Fibroblast of mammary gland (primary cell): ENCODE measurements around the gene TNFRSF1B.
A peak's percentile ranks its signal among the peaks of the same experiment; 100 is the strongest.

ENCODE experiments used
- DNase-seq: peaks from one replicate; pipeline ENCODE4 v3.0.0-alpha.2; 2010; ENCODE audit warnings: low read depth
- H3K4me3 ChIP-seq: 2 replicates; pipeline ENCODE4 v1.5.1; 2011; ENCODE audit warnings: low read depth, mild to moderate bottlenecking, low read length, moderate library complexity; ENCODE audit not compliant: control insufficient read depth
- CTCF ChIP-seq: conservative IDR thresholded peaks from 2 replicates; pipeline ENCODE4 v1.5.1; 2011; ENCODE audit warnings: low read depth, low read length, inconsistent platforms; ENCODE audit not compliant: control insufficient read depth, insufficient read depth

TNFRSF1B gene

DNA sequence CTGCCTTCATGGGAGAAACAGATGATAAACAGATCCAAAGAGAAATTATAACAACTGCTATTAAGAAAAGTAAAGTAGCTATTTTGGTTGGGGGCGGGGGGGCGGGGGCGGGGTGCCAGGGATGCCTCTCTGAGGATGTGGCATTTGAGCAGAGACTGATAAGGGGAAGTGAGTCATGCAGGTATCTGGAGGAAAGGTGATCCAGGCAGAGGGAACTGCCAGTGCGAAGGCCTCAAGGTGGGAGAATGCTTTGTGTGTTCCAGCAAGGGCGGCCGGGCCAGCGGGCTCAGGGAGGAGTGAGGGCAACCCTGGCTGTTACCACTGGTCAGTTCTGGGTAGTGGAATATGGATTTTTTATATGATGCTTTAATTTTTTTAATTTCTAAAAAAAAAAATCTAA lies 7.0 kb upstream of the TNFRSF1B start:
- no peak for DNase-seq
- TF ChIP-seq CTCF, result no peak
- no peak overlapping the region for H3K4me3 ChIP-seq

- H3K4me3 ChIP-seq, result no peak overlapping the region
- no peak for DNase-seq
- TF ChIP-seq CTCF, result no peak
These were observed 5.5 kb upstream of the TNFRSF1B start for GRCh38 chr1:12161324-12161661.

DNA sequence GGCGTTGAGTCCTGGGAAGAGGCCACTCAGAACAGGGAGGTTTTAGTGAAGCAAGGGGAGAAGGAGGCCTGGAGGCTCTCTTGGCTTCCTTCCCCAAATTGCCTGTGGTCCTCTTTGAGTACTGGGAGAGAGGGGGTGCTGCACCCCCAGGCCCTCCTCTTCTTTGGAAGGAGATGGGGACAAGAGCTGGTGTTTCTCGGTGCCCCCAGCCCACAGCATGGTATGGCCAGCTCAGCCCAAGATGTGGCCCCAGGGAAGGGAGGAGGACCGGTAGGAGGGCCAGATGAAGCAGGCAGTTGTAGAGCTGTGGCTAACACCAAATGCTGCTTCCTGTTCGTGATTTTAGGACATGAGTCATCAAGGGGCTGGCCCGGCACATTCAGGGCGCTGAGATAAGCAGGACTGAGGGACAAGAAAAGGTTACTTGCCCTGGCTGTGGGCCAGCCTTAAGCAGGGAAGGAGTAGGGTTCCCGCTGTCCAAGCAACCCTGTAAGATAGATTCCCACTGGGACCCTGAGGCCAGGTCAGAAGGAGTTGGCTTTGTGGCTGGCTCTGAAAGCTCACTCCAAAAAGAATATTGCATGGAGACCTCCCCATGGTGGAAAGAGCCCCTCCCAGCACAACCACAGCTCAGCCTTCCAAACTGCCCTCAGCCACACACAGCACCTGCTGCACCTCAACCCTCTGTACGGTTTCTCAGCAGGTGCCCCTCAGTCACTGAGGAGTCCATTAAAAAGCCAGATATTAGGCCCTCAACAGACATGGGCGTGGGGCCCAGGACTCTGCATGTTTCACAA lies 4.9 kb upstream of the TNFRSF1B start:
- DNase-seq, result peak; percentile 86
- H3K4me3 ChIP-seq, result no peak overlapping the region
- no peak for TF ChIP-seq CTCF

DNA sequence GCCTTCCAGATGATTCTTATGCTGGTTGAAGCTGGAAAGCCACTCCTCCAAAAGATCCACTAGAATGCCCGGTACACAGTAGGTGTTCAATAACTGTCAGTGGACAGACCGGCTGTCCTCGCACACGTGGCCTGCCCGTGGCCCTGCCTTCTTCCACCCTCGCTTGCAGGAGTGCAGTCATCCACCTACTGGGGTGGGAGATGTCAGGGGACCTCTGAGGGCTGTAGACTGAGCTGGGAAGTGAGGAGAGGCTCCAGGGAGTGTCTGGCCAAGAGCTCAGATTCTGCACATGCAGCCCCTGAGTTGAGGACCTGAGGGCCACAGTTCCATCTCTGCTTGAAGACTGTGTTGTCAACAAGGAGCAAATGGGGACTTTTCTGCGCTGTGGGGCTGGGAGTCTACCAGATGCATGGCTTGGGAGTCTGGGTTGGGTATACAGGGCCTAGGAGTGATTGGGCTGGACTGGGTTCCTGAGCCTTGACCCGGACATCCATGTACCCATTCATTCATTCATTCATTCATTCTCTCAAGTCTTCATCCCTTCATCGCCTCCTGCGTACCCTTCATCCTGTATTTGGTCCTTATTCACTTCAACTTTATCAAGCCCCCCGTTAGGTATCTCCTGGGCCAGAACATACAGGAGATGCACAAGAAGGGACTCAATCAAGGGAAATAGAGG lies 4.2 kb upstream of the TNFRSF1B start:
- DNase-seq, result no peak
- TF ChIP-seq CTCF, result no peak
- H3K4me3 ChIP-seq, result no peak overlapping the region

- H3K4me3 ChIP-seq, result no peak overlapping the region
- no peak for TF ChIP-seq CTCF
- DNase-seq, result no peak
These were observed 3.6 kb upstream of the TNFRSF1B start for GRCh38 chr1:12163210-12163609.

- no peak for DNase-seq
- TF ChIP-seq CTCF, result no peak
- no peak overlapping the region for H3K4me3 ChIP-seq
These were observed 2.6 kb upstream of the TNFRSF1B start for GRCh38 chr1:12164210-12164609.
